Left ventricle myocardium superior (tissue), 1 donor: Measurements from ENCODE around the gene MEX3C. TPM values are rescaled to one million over a fixed set of nuclear protein-coding genes. Genes with fewer than 3 reads are reported as not detected.
A peak's percentile ranks its signal among the peaks of the same experiment; 100 is the strongest.

Source experiments
- ATAC-seq: fragments of 200-7000 bp; cut with Tn5 transposase; one replicate; pipeline ENCODE4 v1.9.1; 2020; ENCODE audit warnings: mild to moderate bottlenecking, moderate library complexity
- DNase-seq: peaks from one replicate; pipeline ENCODE4 v3.0.0-alpha.2; 2020
- intact Hi-C: fragments of 100-400 bp; cut with micrococcal nuclease; formaldehyde crosslinking; loops from one replicate; pipeline ENCODE4 v1.11.0; 2022
- total RNA-seq: library from RNA; stranded (reverse); fragmentation: NEBNext Ultra II Directional; extraction: Animal tissue kit (Norgen Biotek cat#: 25700); gene quantifications from one replicate; pipeline ENCODE4 v1.2.1, GENCODE V29; 2021
- donor health status: DM: no; HTN: yes; CAD: no; lungs with severe emphysema.

MEX3C gene
- total RNA-seq, 1 donor from 2014 or later = 23.1 TPM

DNA sequence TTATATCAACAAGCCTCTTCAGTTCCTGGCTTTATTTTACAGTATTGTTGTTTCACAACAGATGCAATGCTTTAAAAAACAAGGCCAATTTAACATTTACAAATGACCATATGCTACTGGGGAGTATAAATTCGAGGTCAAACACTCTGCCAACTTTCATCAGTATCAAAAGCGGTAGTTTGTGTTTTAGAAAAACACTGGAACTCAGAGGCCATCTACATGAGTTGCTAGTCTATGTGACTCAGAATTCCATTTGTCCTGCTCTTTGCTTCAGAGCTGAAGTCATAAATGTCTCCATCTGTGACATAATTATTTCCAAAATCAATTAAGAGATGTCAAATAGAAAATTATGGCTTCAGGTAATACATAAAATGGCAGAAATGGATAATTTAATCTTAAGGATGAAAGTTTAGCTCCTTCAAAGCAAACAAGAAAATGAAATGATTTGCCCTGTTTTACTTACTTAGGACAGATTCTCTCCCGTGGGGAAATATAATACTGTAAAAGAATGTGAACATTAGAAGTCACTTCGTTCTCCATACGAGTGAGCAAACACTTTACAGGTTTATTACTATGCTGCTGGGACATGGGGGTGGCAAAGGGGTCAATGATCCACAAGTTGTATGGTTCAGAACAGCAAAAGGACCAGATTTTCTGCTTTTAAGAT lies 3.7 kb downstream of the MEX3C start:
- intact Hi-C loops = no loop called here
- ATAC-seq = no peak
- no peak for DNase-seq

DNA sequence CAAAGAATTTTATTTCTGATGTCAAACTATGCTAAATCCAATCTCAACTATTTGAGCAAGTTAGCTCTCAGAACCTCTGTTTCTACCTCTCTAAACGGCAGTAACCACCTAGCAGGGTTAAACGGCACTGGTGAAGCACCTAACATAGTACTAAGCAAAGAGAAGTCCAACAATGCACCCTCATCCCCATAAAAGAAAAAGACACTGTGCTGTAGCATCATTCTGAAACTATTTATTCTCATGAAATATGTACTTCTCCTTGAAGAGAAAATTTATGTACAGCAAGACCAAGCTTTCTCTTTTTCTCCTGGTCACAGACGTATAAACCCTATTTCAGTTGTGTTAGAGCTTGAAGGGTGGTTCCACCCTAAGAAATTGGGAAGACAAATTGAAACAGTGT lies 4.8 kb downstream of the MEX3C start:
- ATAC-seq (no peak), DNase-seq (no peak)
- intact Hi-C loops = no loop called here

DNA sequence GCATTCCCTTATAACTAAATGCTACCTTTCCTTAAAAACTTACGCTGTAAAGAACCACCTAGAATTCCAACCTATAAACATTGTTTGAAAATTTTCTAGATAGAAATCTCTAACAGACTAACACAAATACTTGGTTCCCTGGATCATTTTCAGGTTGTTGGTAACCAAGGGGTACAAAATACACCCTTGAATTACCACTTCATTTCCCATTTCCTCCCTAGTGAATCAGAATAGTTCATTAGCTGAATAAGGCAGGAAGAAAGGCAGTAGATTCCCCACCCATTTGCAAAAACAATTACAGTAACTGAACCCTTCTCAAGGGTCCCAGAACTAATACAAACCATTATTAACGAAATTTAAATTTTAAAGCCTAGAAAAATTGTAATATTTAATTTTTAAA lies 5.5 kb downstream of the MEX3C start:
- ATAC-seq (no peak), DNase-seq (no peak)
- intact Hi-C loops = no loop called here

DNA sequence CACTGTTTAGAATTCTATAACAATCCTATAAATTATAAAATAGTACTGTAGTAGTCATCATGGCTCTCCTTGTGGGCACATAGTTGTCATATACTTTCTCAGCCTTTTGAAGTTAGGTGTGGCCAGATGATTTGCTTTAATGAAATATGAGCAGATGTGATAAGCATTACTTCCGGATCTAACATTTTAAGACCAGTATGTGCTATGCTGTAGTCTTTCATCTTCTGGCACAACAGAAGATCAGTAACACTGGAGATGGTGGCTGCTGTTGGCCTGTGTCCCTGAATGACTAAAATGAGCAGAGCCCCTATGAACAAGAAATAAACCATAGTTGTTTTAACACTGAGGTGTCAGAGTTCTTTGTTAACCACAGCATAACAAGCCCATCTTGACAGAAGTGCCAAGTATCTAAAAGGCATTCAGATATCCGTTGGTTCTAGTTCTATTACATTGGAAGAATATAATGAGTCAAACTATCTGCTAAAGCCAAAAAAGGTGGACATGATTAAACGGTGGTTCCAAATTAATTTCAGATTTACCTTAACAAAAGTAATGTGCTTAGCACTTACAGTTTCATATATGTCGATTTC lies 6.3 kb downstream of the MEX3C start:
- ATAC-seq (peak; percentile 12), DNase-seq (no peak)
- intact Hi-C loops = no loop called here

DNA sequence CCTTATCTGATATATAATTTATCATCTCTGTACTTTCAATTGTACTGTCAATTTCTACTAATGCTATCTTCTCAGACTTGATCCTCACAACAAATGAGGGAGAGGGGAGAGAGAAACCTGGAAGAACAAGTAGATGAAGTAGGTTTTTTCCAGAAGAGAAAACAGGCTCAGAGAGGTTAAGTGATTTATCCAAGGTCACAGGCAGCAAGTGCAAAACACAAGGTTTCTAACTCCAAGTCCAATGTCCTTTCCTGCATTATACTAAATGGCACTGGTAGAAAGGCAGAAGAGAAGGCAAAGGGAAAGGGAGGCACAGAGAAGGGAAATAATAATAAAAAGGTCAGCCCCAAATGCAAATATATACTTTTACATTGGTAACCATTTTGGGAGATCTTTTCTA lies 7.5 kb downstream of the MEX3C start:
- ATAC-seq = no peak
- DNase-seq = no peak
- intact Hi-C loops = no loop called here

DNA sequence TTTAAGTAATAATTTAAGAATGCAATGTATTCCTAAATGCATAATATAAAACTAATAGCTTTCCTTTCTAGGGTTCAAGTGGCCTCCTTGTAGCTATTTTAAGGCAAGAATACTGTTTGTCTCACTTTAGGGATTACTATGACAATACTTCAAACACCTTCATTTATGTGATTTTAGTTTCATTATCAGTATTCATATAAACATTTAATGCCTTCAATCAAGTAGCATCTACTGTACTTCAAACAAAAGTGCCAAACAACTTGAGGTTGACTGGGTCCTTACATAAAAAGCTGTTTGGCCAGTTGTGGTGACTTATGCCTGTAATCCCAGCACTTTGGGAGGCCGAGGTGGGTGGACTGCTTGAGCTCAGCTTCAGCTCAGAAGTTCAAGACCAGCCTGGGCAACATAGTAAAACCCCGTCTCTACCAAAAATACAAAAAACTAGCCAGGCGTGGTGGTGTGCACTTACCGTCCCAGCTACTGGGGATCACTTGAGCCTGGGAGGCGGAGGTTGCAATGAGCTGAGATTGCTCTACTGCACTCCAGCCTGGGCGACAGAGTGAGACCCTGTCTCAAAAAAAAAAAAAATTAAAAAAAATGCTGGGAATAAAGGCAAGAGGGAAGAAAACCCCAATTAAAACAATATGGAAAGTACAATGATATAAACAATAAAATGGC lies 9.3 kb downstream of the MEX3C start:
- no peak for ATAC-seq
- intact Hi-C loops = no loop called here
- DNase-seq = no peak

DNA sequence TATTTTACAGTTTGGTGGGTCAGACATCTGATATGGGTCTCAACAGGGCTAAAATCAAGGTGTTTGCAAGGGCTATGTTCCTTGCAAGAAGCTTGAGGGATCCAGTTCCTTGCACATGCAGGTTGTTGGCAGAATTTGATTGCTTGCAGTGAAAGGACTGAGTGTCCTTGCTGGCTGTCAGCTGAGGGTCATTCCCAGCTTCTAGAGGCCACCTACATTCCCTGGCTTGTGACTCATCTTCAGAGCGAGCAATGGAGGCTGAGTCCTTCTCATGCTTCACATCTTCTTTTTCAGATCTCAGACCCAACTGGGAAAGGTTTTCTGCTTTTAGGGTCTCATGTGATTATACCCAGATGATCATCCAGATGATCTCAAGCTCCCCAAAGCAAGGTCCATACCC lies 12.4 kb downstream of the MEX3C start:
- intact Hi-C loops = no loop called here
- no peak for ATAC-seq
- DNase-seq = no peak

DNA sequence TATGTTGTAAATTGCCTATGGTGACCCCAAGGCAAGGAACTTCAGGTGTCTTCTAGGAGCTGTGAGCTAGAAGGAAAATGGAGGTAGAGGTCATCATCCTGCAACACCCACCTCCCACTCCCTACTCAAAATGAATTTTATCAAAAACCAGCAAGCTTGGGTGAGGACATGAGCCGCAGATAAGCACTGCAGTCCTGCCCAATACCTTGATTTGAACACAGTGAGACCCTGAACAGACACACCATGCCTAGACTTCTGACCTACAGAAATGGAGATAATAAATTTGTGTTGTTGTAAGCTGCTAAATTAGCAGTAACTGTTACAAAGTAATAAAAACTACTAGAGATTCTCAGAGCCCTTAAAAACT lies 13.4 kb downstream of the MEX3C start:
- intact Hi-C loops = no loop called here
- ATAC-seq (no peak), DNase-seq (no peak)

DNA sequence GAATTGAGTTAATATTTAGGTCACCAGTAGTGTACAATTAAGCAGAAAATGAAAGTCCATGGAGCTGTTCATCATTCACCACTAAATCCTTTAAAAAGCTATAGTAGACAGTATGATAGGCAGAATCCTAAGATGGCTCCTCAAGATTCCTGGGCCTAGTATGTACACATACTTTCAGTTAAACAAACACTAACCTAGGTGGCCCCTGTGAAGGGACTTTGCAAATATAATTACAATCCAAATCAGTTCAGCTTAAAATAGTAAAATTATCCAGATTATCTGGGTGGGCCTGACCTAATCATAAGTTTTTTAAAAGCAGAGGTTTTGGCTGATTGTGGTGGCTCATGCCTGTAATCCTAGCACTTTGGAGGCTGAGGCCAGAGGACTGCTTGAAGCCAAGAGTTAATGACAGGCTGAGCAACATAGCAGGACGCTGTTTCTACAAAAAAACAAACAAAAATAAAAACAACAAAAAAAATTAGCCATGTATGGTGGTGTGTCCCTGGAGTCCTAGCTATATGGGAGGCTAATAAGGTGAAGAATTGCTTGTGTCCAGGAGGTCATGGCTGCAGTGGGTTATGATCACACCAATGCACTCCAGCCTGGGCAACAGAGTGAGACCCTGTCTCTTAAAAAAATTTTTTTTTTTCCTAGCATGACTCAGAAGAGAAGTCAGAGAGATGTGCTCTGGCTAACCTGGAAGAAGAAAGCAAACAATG lies 13.9 kb downstream of the MEX3C start:
- ATAC-seq = no peak
- intact Hi-C loops = no loop called here
- no peak for DNase-seq

DNA sequence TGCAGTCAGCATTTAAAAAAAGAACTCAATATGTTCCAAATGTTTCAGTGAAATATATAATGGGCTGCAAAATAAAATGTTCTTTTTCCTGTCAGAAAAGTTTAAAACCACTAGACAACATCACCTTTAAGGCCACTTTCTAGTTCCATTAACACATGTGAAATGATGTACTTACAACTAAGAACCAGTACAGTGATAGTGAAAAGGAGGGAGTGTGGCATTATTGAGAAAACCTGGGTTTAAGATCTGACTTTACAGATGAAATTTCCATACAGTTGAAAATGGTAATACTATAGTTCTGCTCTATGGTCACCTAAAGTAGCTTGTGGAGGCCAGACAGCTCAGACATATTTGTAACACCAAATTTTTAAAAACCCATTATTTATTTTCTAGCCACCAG lies 14.7 kb downstream of the MEX3C start:
- ATAC-seq (no peak), DNase-seq (no peak)
- intact Hi-C loops = no loop called here

DNA sequence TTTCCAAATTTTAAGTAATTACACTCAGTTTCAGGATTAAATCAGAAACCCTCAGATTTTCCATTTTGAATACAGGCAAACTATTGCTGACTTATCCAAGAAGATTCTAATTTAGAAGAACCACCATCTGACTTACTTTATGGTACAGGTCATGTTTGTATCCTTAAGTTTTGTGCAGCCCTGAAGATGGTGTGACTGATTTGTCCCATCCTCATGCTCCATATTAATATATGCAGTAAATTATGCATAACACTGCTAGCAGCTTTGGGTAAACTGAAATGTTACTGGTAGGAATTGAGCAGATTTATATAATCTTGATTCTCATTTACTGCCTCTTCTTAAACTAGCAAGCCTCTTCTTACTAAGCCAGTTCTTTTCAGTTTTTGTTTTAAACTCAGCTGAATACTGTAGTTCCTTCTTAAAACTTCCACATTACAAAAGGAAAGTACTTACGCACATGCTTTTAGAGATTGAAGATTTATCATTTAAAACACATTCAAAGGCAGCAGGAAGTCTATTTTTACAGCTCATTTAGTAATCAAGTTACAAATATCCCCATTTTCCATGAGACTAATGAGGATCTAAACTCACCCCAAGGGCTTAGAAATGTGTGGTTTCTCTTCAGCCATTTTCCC lies 25.7 kb downstream of the MEX3C start:
- intact Hi-C loops = no loop called here
- ATAC-seq (no peak), DNase-seq (no peak)

DNA sequence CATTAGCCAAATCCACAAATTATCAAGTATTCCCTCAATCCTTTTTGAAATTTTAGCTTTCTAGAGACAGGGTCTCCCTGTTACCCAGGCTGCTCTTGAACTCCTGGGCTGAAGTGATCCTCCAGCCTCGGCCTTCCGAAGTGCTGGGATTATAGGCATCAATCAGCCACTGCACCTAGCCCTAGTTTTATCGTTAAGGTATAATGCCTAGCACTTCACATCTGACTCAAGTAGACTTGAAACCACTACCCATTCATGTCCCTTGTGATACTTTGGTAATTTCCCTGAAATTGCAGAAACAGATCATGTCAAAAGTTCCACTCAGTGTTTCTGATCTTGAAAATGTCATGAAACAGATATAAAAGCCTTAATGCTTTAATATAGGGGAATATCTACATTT lies 26.3 kb downstream of the MEX3C start:
- intact Hi-C loops = no loop called here
- DNase-seq (no peak), ATAC-seq (no peak)

DNA sequence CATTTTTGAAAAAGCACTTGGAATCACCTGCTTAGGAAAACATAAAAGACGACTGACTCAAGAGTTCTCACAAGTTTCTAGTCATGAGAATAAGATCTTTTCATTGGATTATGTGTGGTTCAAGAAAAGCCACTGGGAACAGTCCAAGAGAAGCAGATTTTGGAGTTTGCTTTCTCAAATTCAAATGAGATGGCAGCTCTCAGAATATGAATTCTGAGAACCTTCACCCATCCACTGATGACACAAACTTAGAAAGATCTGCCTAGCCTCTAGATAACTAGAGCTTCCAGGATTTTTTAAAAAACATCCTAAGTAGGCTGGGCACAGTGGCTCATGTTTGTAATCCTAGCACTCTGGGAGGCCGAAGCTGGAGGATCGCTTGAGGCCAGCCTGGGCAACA lies 26.8 kb downstream of the MEX3C start:
- DNase-seq (no peak), ATAC-seq (no peak)
- intact Hi-C loops = no loop called here

DNA sequence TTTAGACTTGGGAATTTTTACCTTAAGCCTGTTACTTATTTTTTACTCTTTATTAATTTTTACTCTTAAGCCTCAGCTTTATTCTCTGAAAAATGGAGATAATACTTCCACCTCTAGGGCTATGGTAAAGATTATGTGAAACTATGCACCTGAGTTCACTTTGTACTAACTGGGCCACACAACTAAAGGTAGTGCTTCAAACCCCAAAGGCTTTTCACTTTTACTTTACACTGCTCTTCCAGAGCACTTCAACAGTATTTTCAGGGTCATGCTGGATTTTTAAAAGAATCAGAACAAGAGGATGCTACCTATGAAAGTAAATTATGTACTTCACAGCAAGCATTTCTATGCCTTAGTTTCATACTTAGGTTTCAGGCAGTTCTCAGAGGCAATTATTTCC lies 27.8 kb downstream of the MEX3C start:
- ATAC-seq (no peak), DNase-seq (no peak)
- intact Hi-C loops = no loop called here

DNA sequence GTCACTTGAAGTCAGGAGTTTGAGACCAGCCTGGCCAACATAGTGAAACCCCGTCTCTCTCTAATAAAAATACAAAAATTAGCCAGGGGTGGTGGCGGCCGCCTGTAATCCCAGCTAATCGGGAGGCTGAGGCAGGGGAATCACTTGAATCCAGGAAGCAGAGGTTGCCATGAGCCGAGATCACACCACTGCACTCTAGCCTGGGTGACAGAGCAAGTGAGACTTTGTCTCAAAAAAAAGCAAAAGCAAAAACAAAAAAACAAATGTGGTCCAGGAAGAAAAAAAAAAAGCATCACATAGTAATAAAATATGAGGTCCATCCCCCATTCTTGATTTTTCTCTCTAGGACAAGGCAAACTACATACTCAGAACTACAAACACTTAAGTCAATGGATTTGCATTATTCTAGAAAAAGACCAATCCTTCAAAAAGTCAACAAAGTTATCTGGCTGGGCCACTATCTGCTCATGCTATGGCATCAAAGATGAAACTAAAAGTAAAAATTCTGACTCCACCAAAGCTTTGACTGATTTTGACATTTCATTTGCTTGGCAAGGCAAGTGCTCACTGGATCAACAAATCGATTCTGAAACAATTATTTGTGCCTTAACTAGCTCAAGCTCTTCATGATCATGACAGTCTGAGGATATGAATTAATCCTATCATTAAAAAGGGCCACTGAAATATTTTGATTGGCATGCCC lies 28.4 kb downstream of the MEX3C start:
- intact Hi-C loops = no loop called here
- DNase-seq (no peak), ATAC-seq (no peak)

DNA sequence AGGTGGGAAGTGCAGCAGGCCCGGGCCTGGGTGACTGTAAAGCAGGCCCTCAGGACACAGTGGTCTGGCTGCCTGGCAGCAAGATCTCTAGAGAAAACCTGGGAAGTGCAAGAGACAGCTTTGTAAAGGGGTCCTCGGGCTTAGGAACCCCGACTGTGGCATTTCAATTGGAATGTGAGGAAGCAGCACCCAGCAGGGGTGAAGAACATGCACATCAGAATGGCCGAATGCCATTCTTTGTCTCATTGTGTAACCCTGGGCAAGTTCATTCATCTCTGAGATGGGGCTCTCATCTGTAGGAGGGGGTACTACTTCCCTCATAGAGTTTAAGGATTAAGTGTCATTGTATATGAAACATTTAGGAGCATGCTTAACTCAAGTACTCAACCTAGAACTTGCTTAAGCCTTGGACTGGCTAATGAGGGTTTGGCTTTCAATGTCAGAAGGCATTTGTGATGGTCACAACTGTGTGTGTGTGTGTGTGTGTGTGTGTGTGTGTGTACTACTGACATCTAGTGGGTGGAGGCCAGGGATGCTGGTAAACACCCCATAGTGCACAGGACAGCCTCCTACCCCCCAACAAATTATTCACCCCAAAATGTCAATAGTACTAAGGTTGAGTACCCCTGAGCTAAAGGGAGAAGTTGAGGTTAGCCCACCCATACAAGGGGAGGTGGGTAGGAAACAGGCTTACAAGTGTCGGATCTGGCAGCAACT lies 29.3 kb downstream of the MEX3C start:
- DNase-seq = no peak
- intact Hi-C loops = no loop called here
- no peak for ATAC-seq

DNA sequence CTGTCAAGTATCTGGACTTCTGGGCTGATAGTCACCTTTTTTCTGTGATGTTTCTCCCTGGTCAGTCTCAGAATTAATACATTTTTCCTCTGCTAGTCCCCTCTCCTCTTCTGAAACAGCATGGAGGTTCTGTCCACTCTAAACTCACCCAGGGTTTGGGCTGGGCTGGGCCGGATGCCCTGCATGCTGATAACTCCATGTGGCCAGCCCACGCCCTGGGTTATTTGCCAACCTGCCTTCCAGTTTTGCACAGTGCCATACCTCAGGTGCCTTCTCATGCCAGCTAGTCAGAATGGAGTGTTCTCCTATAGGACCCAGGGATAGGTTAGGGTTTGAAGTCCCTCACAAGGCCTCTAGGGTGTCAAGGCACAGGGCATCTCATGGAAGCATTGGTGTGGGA lies 32.2 kb downstream of the MEX3C start:
- ATAC-seq = no peak
- no peak for DNase-seq
- intact Hi-C loops = no loop called here

DNA sequence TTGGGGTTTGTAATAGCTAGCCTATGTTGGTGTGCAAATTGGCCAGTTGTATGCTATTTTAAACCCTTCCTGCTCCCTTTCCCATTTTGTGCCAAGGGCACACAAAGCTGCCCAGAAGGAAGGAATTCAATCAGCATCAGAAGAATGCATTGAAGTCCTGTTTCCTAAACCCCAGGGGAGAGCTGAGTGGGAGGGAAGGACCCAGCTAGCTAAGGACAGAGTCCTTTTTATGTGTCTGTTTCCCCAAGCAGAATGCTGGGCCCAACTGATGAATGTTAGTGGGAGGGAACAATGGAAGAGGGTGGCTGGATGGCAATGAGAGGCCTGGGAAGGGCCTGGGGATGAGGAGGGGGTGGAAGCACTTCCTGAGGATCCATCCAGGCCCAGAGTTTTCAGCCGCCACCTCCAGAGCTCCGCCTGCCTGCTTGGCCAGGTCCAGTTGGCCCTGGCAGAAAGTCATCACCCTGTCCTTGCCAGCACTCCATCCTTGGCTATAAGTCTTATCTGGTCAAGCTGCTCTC lies 32.7 kb downstream of the MEX3C start:
- ATAC-seq = no peak
- intact Hi-C loops = no loop called here
- DNase-seq = no peak

DNA sequence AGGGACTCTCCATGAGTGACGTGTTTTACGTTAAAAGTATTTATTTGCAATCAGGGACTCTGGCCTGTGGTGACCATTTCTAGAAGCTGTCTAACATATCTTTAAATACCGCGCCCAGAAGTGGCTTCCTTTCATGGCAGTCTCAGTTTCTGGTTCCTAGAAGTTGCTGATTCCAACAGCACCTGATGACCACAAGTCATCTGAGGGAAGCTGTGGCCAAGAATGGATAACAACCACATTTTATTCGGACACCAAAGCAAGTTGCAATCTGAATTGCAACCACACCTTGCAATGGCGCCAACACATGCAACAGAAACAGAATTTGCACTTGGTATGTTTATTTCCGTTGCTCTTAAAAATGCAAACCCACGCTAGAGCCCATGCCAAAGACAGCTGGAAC lies 33.1 kb downstream of the MEX3C start:
- no peak for ATAC-seq
- no peak for DNase-seq
- intact Hi-C loops = no loop called here
